ENCODE data around the gene ALDH1L1. TPM values are rescaled to one million over a fixed set of nuclear protein-coding genes. Genes with fewer than 3 reads are reported as not detected.

Gene ALDH1L1
- total and polyA plus RNA-seq, 4 donors = 0.51 to 9.0 (median 2.8) TPM

- 73 to 75% methylated on average over 7 of the region's 7 CpGs for WGBS, 2 donors
- Histone ChIP-seq H3K9me3 (ENCODE audit: control insufficient read depth in 4 of 4, insufficient read depth in 3 of 4, low read length in 3 of 4) (peaks cover 0 to 2% (median 0%) of the 10 kb centered on the region in 4 donors), H3K9ac (ENCODE audit: insufficient read depth in 1 of 2, low read length in 2 of 2) (no peak overlapping the region), H3K36me3 (ENCODE audit: control insufficient read depth in 4 of 4, insufficient read depth in 4 of 4, low read length in 4 of 4) (no peaks in the 10 kb centered on the region), H3K4me3 (no peak overlapping the region), H3K27me3 (ENCODE audit: control insufficient read depth in 3 of 3, insufficient read depth in 3 of 3, low read length in 2 of 3) (no peaks in the 10 kb centered on the region), H3K4me1 (ENCODE audit: control insufficient read depth in 5 of 5, insufficient read depth in 5 of 5, low read length in 5 of 5) (no peaks in the 10 kb centered on the region), H3K27ac (ENCODE audit: low read depth in 1 of 2, low read length in 1 of 2) (no peak overlapping the region)
- no peak for TF ChIP-seq CTCF (IDR thresholded peaks at IDR 0.05; ENCODE audit: control extremely low read depth, extremely low read depth)
- no peak for ATAC-seq (ENCODE audit: insufficient read depth, low FRiP score)
- DNase-seq = no peak
Observed at GRCh38 chr3:126158912-126159454, 21.4 kb downstream of the ALDH1L1 start.

- no peaks in the 10 kb centered on the region for H3K4me1 ChIP-seq (ENCODE audit: control insufficient read depth in 5 of 5, insufficient read depth in 5 of 5, low read length in 5 of 5)
- no peak for DNase-seq
- no peak overlapping the region for H3K9ac ChIP-seq (ENCODE audit: insufficient read depth in 1 of 2, low read length in 2 of 2)
- 88 to 93% methylated on average over 18 of the region's 18 CpGs for whole genome bisulfite sequencing, 2 donors
- H3K27ac ChIP-seq (ENCODE audit: low read depth in 1 of 2, low read length in 1 of 2) = no peak overlapping the region
- no peak for TF ChIP-seq CTCF (IDR thresholded peaks at IDR 0.05; ENCODE audit: control extremely low read depth, extremely low read depth)
- H3K36me3 ChIP-seq (ENCODE audit: control insufficient read depth in 4 of 4, insufficient read depth in 4 of 4, low read length in 4 of 4) = no peaks in the 10 kb centered on the region
- H3K27me3 ChIP-seq (ENCODE audit: control insufficient read depth in 3 of 3, insufficient read depth in 3 of 3, low read length in 2 of 3) = no peaks in the 10 kb centered on the region
- ATAC-seq (ENCODE audit: insufficient read depth, low FRiP score) = no peak
- peaks cover 0 to 2% (median 0%) of the 10 kb centered on the region in 4 donors for H3K9me3 ChIP-seq (ENCODE audit: control insufficient read depth in 4 of 4, insufficient read depth in 3 of 4, low read length in 3 of 4)
- no peak overlapping the region for H3K4me3 ChIP-seq
Observed at GRCh38 chr3:126158016-126158911, 22.1 kb downstream of the ALDH1L1 start.

GRCh38 chr3:126157083-126157768, 23.2 kb downstream of the ALDH1L1 start:
- H3K27ac ChIP-seq (ENCODE audit: low read depth in 1 of 2, low read length in 1 of 2) = no peak overlapping the region
- H3K27me3 ChIP-seq (ENCODE audit: control insufficient read depth in 3 of 3, insufficient read depth in 3 of 3, low read length in 2 of 3) = no peaks in the 10 kb centered on the region
- no peak for TF ChIP-seq CTCF (IDR thresholded peaks at IDR 0.05; ENCODE audit: control extremely low read depth, extremely low read depth)
- 94 to 95% methylated on average over 26 of the region's 26 CpGs for WGBS, 2 donors
- H3K9ac ChIP-seq (ENCODE audit: insufficient read depth in 1 of 2, low read length in 2 of 2) = no peak overlapping the region
- DNase-seq (no peak), ATAC-seq (ENCODE audit: insufficient read depth, low FRiP score) (no peak)
- H3K9me3 ChIP-seq (ENCODE audit: control insufficient read depth in 4 of 4, insufficient read depth in 3 of 4, low read length in 3 of 4) = peaks cover 0 to 2% (median 0%) of the 10 kb centered on the region in 4 donors
- H3K4me1 ChIP-seq (ENCODE audit: control insufficient read depth in 5 of 5, insufficient read depth in 5 of 5, low read length in 5 of 5) = no peaks in the 10 kb centered on the region
- H3K36me3 ChIP-seq (ENCODE audit: control insufficient read depth in 4 of 4, insufficient read depth in 4 of 4, low read length in 4 of 4) = no peaks in the 10 kb centered on the region
- no peak overlapping the region for H3K4me3 ChIP-seq
